HEK293T (cell line): ENCODE results near the gene PDIA2.

ENCODE experiments used
- BHLHE40 ChIP-seq: fragments of 450-650 bp; IDR thresholded peaks from 2 replicates; pipeline ENCODE4 v1.6.1; 2016; ENCODE audit warnings: mild to moderate bottlenecking, moderate library complexity, borderline replicate concordance
- ELF4 ChIP-seq: fragments of 450-650 bp; IDR thresholded peaks from 2 replicates; pipeline ENCODE4 v1.6.1; 2017; ENCODE audit warnings: antibody characterized with exemption
- SP1 ChIP-seq: fragments of 450-650 bp; IDR thresholded peaks from 2 replicates; pipeline ENCODE4 v1.6.1; 2017

DNA sequence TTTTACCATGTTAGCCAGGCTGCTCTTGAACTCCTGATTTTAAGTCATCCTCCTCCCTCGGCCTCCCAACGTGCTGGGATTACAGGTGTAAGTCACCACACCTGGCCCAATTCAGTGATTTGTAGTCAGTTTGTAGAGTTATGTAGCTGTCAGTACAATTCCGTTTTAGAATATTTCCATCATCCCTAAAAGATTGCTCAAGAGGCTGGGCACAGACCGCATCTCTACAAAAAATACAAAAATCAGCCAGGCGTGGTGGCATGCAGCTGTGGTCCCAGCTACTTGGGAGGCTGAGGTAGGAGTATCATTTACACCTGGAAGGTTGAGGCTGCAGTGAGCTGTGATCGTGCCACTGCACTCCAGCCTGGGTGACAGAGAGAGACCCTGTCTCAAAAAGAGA lies 27.8 kb upstream of the PDIA2 start:
- no peak for TF ChIP-seq ELF4
- no peak for TF ChIP-seq SP1
- no peak for TF ChIP-seq BHLHE40
